Brain pericyte (primary cell): ENCODE measurements around the gene ARF4.
"Not testable (repeated sequence)": the region's sequence is repeated elsewhere in the genome, so short reads cannot be mapped to it uniquely, and the experiment has no call there.

Experiments
- DNase-seq: peaks from one replicate; pipeline ENCODE4 v3.0.0-alpha.2; 2012; ENCODE audit warnings: low read depth, low spot score

The ARF4 gene

GRCh38 chr3:57597127-57597923, at the start of gene ARF4:
ARF4 (minus strand) TSS chr3:57597344; CDS start chr3:57597140, 204 bp downstream.
- peak; percentile 99 for DNase-seq

- no peak for DNase-seq
These were observed 49.6 kb upstream of the ARF4 start for GRCh38 chr3:57646723-57647122.

GRCh38 chr3:57644740-57645139, 47.6 kb upstream of the ARF4 start:
- no peak for DNase-seq

GRCh38 chr3:57637391-57637790, 40.2 kb upstream of the ARF4 start:
- no peak for DNase-seq

- DNase-seq: not testable (repeated sequence)
These were observed 37.1 kb upstream of the ARF4 start for GRCh38 chr3:57634259-57634658.

- no peak for DNase-seq
These were observed 30.8 kb upstream of the ARF4 start for GRCh38 chr3:57627976-57628375.

- no peak for DNase-seq
These were observed 27.7 kb upstream of the ARF4 start for GRCh38 chr3:57624801-57625200.

- no peak for DNase-seq
These were observed 25.2 kb upstream of the ARF4 start for GRCh38 chr3:57622362-57622761.

GRCh38 chr3:57617739-57618138, 20.6 kb upstream of the ARF4 start:
- DNase-seq: no peak

- DNase-seq: no peak
These were observed 19.1 kb upstream of the ARF4 start for GRCh38 chr3:57616233-57616632.

- not testable (repeated sequence) for DNase-seq
These were observed 14.7 kb upstream of the ARF4 start for GRCh38 chr3:57611870-57612269.

- DNase-seq: no peak
These were observed 8.5 kb upstream of the ARF4 start for GRCh38 chr3:57605683-57606082.

GRCh38 chr3:57604971-57605370, 7.8 kb upstream of the ARF4 start:
- DNase-seq: no peak

- DNase-seq: no peak
These were observed 3.1 kb upstream of the ARF4 start for GRCh38 chr3:57600195-57600594.

- no peak for DNase-seq
These were observed 1.7 kb upstream of the ARF4 start for GRCh38 chr3:57598765-57599360.

- DNase-seq: peak; percentile 31
These were observed 533 bp downstream of the ARF4 start for GRCh38 chr3:57596495-57597126.

GRCh38 chr3:57594576-57594975, 2.6 kb downstream of the ARF4 start:
- no peak for DNase-seq

- DNase-seq: no peak
These were observed 3.0 kb downstream of the ARF4 start for GRCh38 chr3:57594144-57594543.

GRCh38 chr3:57592306-57592705, 4.8 kb downstream of the ARF4 start:
- DNase-seq: no peak

- DNase-seq: no peak
These were observed 9.2 kb downstream of the ARF4 start for GRCh38 chr3:57587905-57588304.

GRCh38 chr3:57586778-57587177, 10.4 kb downstream of the ARF4 start:
- no peak for DNase-seq

GRCh38 chr3:57583544-57583943, 13.6 kb downstream of the ARF4 start:
- DNase-seq: no peak
